NOMO-1 treated with DMSO at 0.1 percent for 48 hours (cell line): Measurements from ENCODE around the gene DCDC1.

Source experiments
- DNase-seq: peaks from one replicate; lab custom pipeline; 2025; ENCODE audit not compliant: unreplicated experiment; lab: John Stamatoyannopoulos, UW

The DCDC1 gene

GRCh38 chr11:31106968-31107576 lies 262.5 kb downstream of the DCDC1 start:
- DNase-seq = peak; percentile 62

DNA sequence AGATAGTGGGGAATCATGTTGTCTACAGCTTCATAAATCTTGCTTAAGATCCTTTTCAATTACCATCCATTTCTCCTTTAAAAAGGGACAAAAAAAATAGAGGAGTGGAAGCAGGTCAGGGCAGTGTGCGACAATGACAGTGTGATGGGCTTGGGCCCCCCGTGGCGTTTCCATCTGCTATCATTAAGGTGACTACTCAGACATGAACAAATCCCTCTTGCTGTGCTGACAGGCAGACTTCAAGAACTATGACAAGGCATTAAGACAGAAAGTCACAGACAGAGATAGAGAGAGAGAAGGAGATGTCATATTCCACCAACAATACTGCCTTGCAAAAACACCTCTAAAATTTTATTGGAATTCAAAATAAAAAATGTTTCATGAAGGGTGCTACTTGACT lies 263.2 kb downstream of the DCDC1 start:
- DNase-seq = no peak

GRCh38 chr11:31102875-31103274 lies 266.7 kb downstream of the DCDC1 start:
- DNase-seq = no peak

DNA sequence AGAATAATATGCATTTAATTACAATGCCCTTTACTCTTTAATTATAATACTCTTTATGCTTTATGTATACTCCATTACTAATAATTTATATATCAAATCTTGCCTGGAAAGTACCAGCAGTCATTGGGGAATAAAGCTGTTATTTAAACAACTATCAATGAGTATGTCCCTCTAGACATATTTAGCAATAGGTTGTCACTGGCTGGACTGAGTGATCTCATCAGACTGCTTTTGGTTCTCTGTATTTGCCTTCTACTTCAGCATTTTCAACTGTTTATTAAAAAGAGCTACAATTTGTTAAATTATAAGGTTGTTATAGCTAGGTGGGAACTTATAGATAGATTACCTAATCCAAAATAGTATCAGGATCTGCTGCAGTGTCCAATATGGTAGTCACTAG lies 267.2 kb downstream of the DCDC1 start:
- DNase-seq = no peak

DNA sequence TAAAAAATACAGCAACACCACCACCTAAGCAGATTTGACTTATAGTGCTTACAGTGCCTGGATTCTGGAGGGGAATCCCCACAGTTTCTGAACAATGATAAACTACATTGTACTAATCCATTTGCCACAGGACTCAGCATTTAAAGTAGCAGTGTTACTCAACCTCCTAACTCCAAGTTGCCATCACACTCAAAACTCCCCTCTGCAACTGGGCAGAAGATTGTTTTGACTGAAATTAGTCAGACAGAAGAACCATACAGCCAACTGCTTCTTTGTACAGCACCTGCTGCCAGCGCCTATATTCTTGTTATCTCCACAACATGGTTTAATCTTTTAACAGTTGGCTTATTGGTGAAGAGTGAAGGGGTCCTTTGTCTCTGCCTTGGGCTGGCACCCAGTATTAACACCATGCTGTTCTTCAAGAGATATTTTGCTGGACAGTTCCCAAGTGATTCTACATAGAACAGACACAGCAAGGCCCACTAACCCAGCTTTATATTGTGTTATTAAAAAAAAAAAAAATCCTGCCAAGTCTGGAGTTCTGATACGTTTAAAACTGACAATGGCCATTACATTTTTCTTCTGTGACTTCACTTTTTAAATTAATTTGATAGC lies 273.2 kb downstream of the DCDC1 start:
- DNase-seq = no peak

GRCh38 chr11:31092638-31093037 lies 276.9 kb downstream of the DCDC1 start:
- DNase-seq = no peak

DNA sequence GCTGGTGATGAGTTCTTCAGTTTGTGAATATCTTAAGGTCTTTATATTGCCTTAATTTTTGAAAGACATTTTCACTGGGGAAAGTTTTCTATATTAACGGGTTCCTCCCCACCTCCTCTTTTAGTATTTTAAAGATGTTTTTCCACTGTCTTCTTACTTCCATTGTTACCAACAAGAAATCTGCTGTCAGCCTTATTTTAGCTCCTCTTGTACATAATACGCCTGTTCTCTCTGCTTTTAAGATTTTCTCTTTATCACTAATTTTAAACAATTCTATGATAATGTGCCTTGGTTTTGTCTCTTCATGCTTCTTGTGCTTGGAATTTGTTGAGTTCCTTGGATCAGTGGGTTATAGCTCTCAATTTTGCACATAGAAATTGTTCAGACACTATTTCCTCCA lies 280.4 kb downstream of the DCDC1 start:
- no peak for DNase-seq

DNA sequence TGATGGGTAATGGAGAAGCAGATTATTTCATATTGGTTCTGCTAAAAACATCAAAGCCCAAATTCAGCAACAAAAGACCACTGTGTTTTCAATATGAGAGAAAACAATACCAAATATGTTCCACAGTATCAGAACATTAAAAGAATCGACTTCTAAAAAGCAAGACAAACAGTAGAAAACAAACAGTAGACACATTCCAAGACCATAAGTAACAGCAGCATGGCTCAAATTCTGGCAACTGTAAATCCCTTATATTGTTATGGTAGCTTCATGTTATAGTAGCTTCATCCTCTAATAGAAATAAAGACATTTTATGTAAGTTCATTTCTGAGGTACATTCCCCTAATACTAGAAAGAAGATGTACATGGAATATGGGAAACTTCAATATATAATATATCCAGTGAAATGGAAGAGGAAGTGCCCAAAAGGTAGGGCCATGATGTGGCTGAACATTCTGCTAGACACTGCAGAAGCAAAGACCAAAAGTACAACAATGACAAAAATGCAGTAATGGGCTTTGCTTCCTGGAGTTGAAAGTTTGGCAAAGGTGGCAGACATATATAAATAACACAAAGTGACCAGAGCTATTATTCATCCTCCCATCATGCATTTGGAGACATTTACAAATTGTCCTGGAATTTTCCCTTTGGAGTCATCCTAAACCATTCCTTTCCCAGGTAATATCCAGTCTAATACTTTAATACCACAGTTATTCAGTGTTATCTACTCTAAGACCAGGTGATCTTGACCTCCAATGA lies 299.9 kb downstream of the DCDC1 start:
- DNase-seq = no peak

DNA sequence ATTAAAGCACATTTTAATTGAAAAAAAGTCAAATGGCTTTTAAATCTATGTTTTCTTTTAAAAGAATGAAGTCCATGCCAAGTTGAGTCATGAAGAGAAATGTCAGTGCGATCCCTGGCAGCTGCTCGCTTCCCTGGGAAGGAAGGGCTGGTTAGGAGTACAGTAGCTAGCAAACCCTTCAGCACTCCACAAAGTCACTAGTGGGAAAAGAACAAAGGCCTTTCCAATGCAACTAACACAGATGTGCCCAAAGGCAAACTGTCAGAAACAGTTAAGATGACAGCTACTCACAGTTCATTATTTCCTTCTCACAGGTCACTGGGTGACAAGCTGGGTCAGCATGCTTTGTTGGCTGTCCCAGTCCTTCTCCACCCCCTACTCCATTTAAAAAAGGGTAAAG lies 308.7 kb downstream of the DCDC1 start:
- no peak for DNase-seq

- DNase-seq = no peak
Observed at GRCh38 chr11:31059529-31059928, 310.0 kb downstream of the DCDC1 start.

GRCh38 chr11:31050061-31050765 lies 319.3 kb downstream of the DCDC1 start:
- DNase-seq = no peak

GRCh38 chr11:31045335-31045734 lies 324.2 kb downstream of the DCDC1 start:
- DNase-seq = no peak

DNA sequence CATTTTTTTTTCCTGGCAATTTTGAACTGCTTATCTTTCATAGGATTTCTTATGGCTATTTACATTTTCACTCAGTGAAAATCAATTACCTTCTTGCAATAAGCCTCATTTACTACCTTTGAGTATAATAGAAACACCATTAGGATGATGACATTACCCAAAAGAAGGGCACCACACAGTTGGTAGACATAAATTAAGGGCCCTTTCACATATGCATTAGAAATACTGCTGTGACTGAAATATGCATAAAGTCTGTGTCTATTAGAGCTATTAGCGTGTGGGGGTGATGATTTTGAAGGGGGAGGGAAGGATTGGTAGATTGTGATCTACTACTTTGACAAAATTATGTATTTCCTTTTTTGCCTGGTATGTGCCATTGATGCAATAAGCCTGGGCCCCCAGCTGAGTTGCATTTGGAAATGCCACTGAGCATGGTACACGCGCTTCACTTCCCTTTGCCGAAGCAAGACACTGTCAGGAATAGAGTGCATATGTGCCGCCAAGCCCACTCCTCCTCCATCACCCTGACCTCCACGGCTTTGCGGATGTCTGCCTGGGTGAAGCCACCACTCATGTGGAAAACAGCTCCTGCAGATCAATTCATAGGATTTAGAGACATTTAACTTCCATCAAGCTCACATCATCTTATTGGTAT lies 339.3 kb downstream of the DCDC1 start:
- DNase-seq = no peak

GRCh38 chr11:31026315-31026714 lies 343.2 kb downstream of the DCDC1 start:
- no peak for DNase-seq

DNA sequence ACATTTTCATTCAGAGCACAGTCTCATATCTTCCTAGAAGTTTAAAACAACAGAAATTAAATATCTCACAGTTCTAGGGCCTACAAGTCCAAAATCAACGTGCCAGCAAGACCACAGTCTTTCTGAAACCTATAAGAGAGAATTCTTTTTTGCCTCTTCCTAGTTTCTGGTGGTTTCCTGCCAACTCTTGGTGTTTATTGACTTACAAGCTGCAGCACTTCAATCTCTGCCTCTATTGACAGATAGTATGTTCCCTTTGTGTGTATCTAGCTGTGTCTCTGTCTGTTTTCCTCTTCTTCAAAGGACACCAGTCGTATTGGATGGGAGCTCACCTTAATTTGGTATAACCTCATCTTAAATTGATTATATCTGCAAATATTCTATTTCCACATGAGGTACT lies 347.5 kb downstream of the DCDC1 start:
- DNase-seq = no peak

DNA sequence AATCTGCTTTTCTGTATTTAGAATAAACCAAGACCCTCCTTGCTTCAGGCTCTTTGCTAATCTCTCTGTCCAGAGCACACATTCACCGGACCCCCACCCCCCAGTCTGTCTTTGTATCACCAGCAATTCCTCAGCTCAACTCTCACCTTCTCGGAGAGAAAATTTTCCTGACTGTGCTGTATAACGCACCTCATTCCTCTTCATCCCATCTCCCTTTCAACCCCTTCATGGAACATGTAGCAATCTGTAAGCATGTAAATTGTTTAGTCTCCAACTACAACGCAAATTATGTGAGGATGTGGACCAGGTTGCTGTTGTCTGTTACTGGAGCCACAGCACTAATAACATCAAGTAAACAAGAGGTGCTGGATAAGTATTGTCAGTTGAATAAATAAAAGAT lies 349.8 kb downstream of the DCDC1 start:
- no peak for DNase-seq

- DNase-seq = no peak
Observed at GRCh38 chr11:31005202-31005601, 364.3 kb downstream of the DCDC1 start.

DNA sequence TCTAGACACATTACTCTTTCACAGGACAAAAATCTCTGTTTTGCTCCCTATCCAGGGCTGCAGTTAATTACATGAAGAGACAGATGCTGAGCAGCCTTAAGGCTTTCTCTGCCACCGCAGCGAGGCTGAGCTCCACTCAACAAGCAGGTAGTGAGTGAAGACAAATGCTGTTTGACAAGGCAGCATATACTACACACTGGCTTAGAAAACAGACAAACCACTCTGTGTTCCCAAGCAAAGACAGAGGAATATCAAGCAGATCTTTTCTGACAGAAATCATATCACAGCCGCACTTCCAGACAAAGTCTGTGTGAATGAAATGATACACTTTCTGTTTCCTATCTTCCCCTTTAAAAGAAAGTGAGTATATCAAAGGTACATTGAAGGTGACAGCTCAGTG lies 368.1 kb downstream of the DCDC1 start:
- no peak for DNase-seq

DNA sequence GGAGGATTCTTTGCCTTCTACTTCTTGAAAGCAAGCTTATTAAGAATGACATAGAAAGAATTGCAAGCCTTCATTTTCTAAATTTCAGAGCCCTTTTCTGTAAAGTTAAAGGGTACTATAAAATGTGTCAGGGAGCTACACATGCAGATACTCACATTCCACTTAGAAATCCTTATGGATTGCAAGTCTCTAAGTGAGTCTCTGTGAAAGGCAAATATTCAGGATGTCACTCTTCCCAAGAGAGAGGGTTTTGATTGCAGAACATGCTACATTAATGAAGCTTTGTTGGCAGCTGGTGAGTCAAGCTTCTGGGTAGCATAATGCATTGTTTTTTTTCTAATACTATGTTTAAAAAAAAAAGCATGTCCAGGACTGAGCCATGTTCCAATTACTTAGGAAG lies 369.2 kb downstream of the DCDC1 start:
- DNase-seq = no peak

- DNase-seq = no peak
Observed at GRCh38 chr11:30992513-30992849, 377.1 kb downstream of the DCDC1 start.

DNA sequence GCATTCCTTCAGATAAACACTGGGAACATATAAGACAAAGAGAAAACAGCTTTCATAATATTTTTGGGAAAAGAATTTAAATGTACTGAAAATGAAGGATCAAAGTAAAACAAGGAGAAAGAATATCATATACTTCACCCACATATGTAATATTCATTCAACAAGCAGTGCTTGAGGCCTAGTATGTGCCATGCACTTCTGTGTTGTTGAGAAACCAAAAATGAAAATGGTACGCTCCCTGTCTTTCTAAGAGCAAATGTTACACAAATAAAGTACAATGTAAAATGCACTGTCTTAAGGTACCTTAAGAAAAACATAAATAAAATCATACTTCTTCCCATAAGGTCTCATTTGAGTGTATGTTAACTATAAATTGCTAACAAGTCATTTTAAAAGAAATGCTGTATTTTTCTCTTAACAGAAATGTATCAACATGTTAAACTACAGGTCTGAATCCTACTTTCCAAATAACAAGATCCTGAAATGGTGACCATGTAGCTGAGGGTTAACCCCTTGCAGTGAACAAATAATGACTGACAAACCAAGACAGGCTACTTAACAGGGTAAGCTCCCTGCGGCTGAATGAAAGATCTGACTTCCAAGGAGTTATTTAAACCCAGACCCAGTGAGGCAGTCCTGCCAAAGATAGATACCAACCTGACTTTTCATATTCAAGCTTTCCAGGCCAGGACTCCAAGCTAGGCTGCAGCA lies 377.6 kb downstream of the DCDC1 start:
- no peak for DNase-seq
